Natural killer cell (primary cell): ENCODE measurements around the gene PRIMPOL. TPM values are rescaled to one million over a fixed set of nuclear protein-coding genes. Genes with fewer than 3 reads are reported as not detected.

ENCODE experiments used
- ATAC-seq, 3 donors: fragments of 150-1000 bp in 2 of 3; fragments of 200-7000 bp in 1 of 3; cut with Tn5 transposase; 1 replicate in 1 of 3; 2 replicates in 2 of 3; pipeline ENCODE4 v1.10.0; 2021; ENCODE audit warnings: mild to moderate bottlenecking in 2 of 3, moderate library complexity in 2 of 3
- DNase-seq, 2 donors: peaks; one replicate each; pipeline versions ENCODE4 v3.0.0 to v3.0.0-alpha.2; 2013 to 2021; ENCODE audit warnings: mixed read lengths in 1 of 2
- H3K27ac ChIP-seq: one replicate; pipeline ENCODE4 v1.5.1; 2013; ENCODE audit warnings: mild to moderate bottlenecking, low read length
- H3K27me3 ChIP-seq: one replicate; pipeline ENCODE4 v1.6.1; 2013; ENCODE audit warnings: low read length; ENCODE audit not compliant: control insufficient read depth, insufficient read depth
- H3K36me3 ChIP-seq: one replicate; pipeline ENCODE4 v1.6.1; 2013; ENCODE audit warnings: low read length; ENCODE audit not compliant: control insufficient read depth, insufficient read depth
- H3K4me1 ChIP-seq: one replicate; pipeline ENCODE4 v1.6.1; 2013; ENCODE audit warnings: low read length; ENCODE audit not compliant: control insufficient read depth, insufficient read depth
- H3K4me3 ChIP-seq: one replicate; pipeline ENCODE4 v1.5.1; 2013; ENCODE audit warnings: low read length
- H3K9me3 ChIP-seq: one replicate; pipeline ENCODE4 v1.6.1; 2013; ENCODE audit warnings: low read length; ENCODE audit not compliant: control insufficient read depth, insufficient read depth
- H3K27ac Mint-ChIP-seq, 2 donors: one replicate each; pipeline ENCODE4 v1.8.0; 2022; ENCODE audit warnings: mild to moderate bottlenecking in 2 of 2, mixed read lengths in 2 of 2, moderate library complexity in 1 of 2
- H3K27me3 Mint-ChIP-seq, 2 donors: one replicate each; pipeline ENCODE4 v1.8.0; 2022; ENCODE audit warnings: low read depth in 2 of 2, mixed read lengths in 2 of 2
- H3K36me3 Mint-ChIP-seq: one replicate; pipeline ENCODE4 v1.8.0; 2022; ENCODE audit warnings: mixed read lengths
- H3K4me1 Mint-ChIP-seq, 2 donors: one replicate each; pipeline ENCODE4 v1.8.0; 2022; ENCODE audit warnings: mixed read lengths in 2 of 2
- H3K4me3 Mint-ChIP-seq: one replicate; pipeline ENCODE4 v1.8.0; 2022; ENCODE audit warnings: mild to moderate bottlenecking, moderate library complexity, mixed read lengths
- H3K9me3 Mint-ChIP-seq, 2 donors: one replicate each; pipeline ENCODE4 v1.8.0; 2022; ENCODE audit warnings: mixed read lengths in 2 of 2
- WGBS: methylation state at CpG from one replicate; pipeline ENCODE4 v1.1.7; 2013; ENCODE audit warnings: missing lambda C conversion rate; ENCODE audit not compliant: insufficient coverage; 5-methylcytosine and 5-hydroxymethylcytosine counted together
- intact Hi-C: fragments of 100-400 bp; cut with micrococcal nuclease; formaldehyde crosslinking; loops from one replicate; pipeline ENCODE4 v1.14.2; 2022
- total RNA-seq, 4 donors: library from RNA; stranded (reverse); fragments of 120-200 nt in 1 of 4; gene quantifications; one replicate each; pipeline versions ENCODE4 v1.2.3 to v1.2.4, GENCODE V29; 2013 to 2022
- TF ChIP-seq, protein P1 (sequence below): fragments of 200-600 bp; IDR thresholded peaks from one replicate; pipeline ENCODE4 v1.8.0; 2022; ENCODE audit warnings: antibody characterized with exemption

Gene PRIMPOL
- total RNA-seq, 3 donors from 2014 or later (not counting 1 experiment from before 2014, with no cell fraction given) = 13.2 to 17.9 (median 16.9) TPM

GRCh38 chr4:184668511-184669114, 19.1 kb downstream of the PRIMPOL start:
- WGBS = 61% methylated on average over 9 of the region's 9 CpGs

DNA sequence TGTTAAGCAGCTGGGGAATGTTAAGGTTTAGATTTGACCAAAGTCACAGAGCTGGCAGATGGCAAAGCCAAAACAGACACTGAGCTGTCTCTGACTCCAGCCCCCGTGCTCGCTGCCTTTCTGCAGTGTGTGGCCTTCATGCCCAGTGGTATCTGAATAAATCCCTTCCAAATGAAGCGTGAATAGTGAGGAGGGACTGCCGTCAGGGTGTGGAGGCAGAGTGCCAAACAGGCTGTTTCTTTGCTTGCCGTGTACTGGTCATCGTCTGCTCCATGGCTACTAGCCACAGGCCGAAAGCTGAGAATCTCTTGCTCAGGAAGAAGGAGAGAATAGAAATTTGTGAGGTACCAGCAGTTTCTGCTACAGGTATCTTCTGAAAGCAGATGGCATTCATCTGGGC, 19.7 kb downstream of the PRIMPOL start:
- Histone ChIP-seq H3K36me3 (peaks cover 19% of the 10 kb centered on the region), H3K27ac (peak overlapping the region; percentile 87), H3K9me3 (no peaks in the 10 kb centered on the region), H3K4me3 (no peak overlapping the region), H3K4me1 (peaks cover 28% of the 10 kb centered on the region), H3K27me3 (no peaks in the 10 kb centered on the region)
- WGBS = 88% methylated on average over 7 of the region's 7 CpGs
- Mint-ChIP-seq H3K4me3 (peak overlapping the region; percentile 59), H3K36me3 (no peaks in the 10 kb centered on the region), H3K27ac (peak overlapping the region; percentile 93 to 97), H3K9me3 (no peaks in the 10 kb centered on the region), H3K27me3 (no peaks in the 10 kb centered on the region), H3K4me1 (peaks cover 33 to 38% of the 10 kb centered on the region in 2 donors)
- ATAC-seq = no peak
- intact Hi-C loops = no loop called here
- TF ChIP-seq, protein P1, sequence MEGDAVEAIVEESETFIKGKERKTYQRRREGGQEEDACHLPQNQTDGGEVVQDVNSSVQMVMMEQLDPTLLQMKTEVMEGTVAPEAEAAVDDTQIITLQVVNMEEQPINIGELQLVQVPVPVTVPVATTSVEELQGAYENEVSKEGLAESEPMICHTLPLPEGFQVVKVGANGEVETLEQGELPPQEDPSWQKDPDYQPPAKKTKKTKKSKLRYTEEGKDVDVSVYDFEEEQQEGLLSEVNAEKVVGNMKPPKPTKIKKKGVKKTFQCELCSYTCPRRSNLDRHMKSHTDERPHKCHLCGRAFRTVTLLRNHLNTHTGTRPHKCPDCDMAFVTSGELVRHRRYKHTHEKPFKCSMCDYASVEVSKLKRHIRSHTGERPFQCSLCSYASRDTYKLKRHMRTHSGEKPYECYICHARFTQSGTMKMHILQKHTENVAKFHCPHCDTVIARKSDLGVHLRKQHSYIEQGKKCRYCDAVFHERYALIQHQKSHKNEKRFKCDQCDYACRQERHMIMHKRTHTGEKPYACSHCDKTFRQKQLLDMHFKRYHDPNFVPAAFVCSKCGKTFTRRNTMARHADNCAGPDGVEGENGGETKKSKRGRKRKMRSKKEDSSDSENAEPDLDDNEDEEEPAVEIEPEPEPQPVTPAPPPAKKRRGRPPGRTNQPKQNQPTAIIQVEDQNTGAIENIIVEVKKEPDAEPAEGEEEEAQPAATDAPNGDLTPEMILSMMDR = no peak
- DNase-seq = no peak

More at GRCh38 chr4:184668511-184669114, 19.1 kb downstream of the PRIMPOL start:
- Histone ChIP-seq H3K9me3 (no peaks in the 10 kb centered on the region), H3K4me1 (peaks cover 28% of the 10 kb centered on the region), H3K4me3 (no peak overlapping the region), H3K36me3 (peaks cover 14% of the 10 kb centered on the region), H3K27me3 (no peaks in the 10 kb centered on the region), H3K27ac (peak overlapping the region; percentile 87)
- intact Hi-C loops = no loop called here
- TF ChIP-seq, protein P1 = no peak
- H3K36me3 Mint-ChIP-seq = no peaks in the 10 kb centered on the region
- peak overlapping the region; percentile 93 to 97 for H3K27ac Mint-ChIP-seq
- H3K4me1 Mint-ChIP-seq = peaks cover 33 to 38% of the 10 kb centered on the region in 2 donors
- peak; percentile 88 to 91 (median 90) for ATAC-seq
- H3K9me3 Mint-ChIP-seq = no peaks in the 10 kb centered on the region
- peak overlapping the region; percentile 83 for H3K4me3 Mint-ChIP-seq
- no peaks in the 10 kb centered on the region for H3K27me3 Mint-ChIP-seq
- DNase-seq = peak in 1 of 2 donors; percentile 54

- Mint-ChIP-seq H3K27ac (peak overlapping the region in 1 of 2 donors; percentile 97), H3K27me3 (no peaks in the 10 kb centered on the region), H3K9me3 (no peaks in the 10 kb centered on the region), H3K36me3 (no peaks in the 10 kb centered on the region), H3K4me3 (peak overlapping the region; percentile 31), H3K4me1 (peaks cover 33% of the 10 kb centered on the region in 2 donors)
- ATAC-seq (no peak), DNase-seq (no peak)
- WGBS = 99% methylated on average over 8 of the region's 9 CpGs
- no peaks in the 10 kb centered on the region for H3K27me3 ChIP-seq
- no peaks in the 10 kb centered on the region for H3K9me3 ChIP-seq
- no peak overlapping the region for H3K4me3 ChIP-seq
- H3K36me3 ChIP-seq = peaks cover 25% of the 10 kb centered on the region
- intact Hi-C loops = no loop called here
- peaks cover 28% of the 10 kb centered on the region for H3K4me1 ChIP-seq
- TF ChIP-seq, protein P1 = no peak
- no peak overlapping the region for H3K27ac ChIP-seq
Measured at GRCh38 chr4:184671101-184671500, 21.6 kb downstream of the PRIMPOL start.

GRCh38 chr4:184672741-184673140, 23.2 kb downstream of the PRIMPOL start:
- H3K4me1 ChIP-seq = peaks cover 23% of the 10 kb centered on the region
- H3K4me3 ChIP-seq = no peak overlapping the region
- H3K27ac ChIP-seq = no peak overlapping the region
- Mint-ChIP-seq H3K27me3 (no peaks in the 10 kb centered on the region), H3K4me3 (no peak overlapping the region), H3K4me1 (peaks cover 26 to 27% of the 10 kb centered on the region in 2 donors), H3K9me3 (no peaks in the 10 kb centered on the region), H3K27ac (no peak overlapping the region), H3K36me3 (no peaks in the 10 kb centered on the region)
- 97% methylated on average over 6 of the region's 6 CpGs for WGBS
- DNase-seq (no peak), ATAC-seq (peak in 1 of 3 donors; percentile 33)
- TF ChIP-seq, protein P1 = no peak
- H3K9me3 ChIP-seq = no peaks in the 10 kb centered on the region
- no peaks in the 10 kb centered on the region for H3K27me3 ChIP-seq
- H3K36me3 ChIP-seq = peaks cover 25% of the 10 kb centered on the region
- intact Hi-C loops = no loop called here
